ENCODE results near the gene SERPINI1. TPM values are rescaled to one million over a fixed set of nuclear protein-coding genes. Genes with fewer than 3 reads are reported as not detected.

Gene SERPINI1
- polyA plus RNA-seq, 3 donors = 0.12 to 1.6 (median 0.27) TPM

DNA sequence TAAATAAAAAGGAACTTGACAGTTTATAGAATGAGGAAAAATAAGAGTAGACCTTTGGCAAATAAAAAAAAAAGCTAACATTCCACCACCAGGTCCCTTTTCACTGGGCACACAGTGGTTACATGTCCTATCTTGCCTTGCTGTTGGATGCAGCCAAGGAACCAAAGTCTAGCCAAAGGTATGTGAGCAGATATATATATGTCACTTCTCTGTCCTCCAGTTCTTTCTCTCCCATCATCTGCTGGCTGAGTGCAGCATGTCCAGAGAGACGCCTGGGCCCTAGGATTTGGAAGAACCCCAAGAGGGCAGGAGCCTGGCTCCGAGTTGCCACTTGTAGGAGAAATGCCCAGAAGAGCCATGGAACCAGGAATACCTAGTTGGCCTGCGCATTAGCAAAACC lies 104.7 kb downstream of the SERPINI1 start:
- Histone ChIP-seq H4K20me1 (ENCODE audit: insufficient read depth, low read length) (no peaks in the 10 kb centered on the region), H3K4me2 (replicated peaks; ENCODE audit: extremely low read depth, low read length, poor library complexity, severe bottlenecking) (no peak overlapping the region), H3K9ac (ENCODE audit: insufficient read depth, low read length, poor library complexity, severe bottlenecking) (no peak overlapping the region), H3K79me2 (ENCODE audit: insufficient read depth, low read length) (no peaks in the 10 kb centered on the region), H3K9me3 (replicated peaks in 1 of 2; ENCODE audit: control insufficient read depth in 1 of 2, insufficient read depth in 1 of 2, low read length in 2 of 2) (no peaks in the 10 kb centered on the region), H3K36me3 (replicated peaks in 1 of 2; ENCODE audit: control insufficient read depth in 1 of 2, insufficient read depth in 2 of 2, low read length in 2 of 2) (no peaks in the 10 kb centered on the region), H3K27ac (ENCODE audit: low read depth in 1 of 2, low read length in 2 of 2) (no peak overlapping the region), H3K4me1 (ENCODE audit: control insufficient read depth in 1 of 2, insufficient read depth in 2 of 2, low read length in 2 of 2) (peaks cover 7 to 14% of the 10 kb centered on the region in 2 donors), H3K27me3 (ENCODE audit: control insufficient read depth in 2 of 2, insufficient read depth in 2 of 2, low read length in 2 of 2) (no peaks in the 10 kb centered on the region), H2AFZ (ENCODE audit: insufficient read depth, low read depth, low read length, poor library complexity, severe bottlenecking) (no peak overlapping the region), H3K4me3 (replicated peaks in 1 of 3; ENCODE audit: low read depth in 2 of 3, low read length in 3 of 3) (no peak overlapping the region)
- H3K9me3 Mint-ChIP-seq = no peaks in the 10 kb centered on the region
- H3K27ac Mint-ChIP-seq = no peak overlapping the region
- no peaks in the 10 kb centered on the region for H3K36me3 Mint-ChIP-seq
- WGBS (ENCODE audit: insufficient coverage) = 100% methylated on average over 1 of the region's 3 CpGs
- no peak overlapping the region for H3K4me3 Mint-ChIP-seq
- no peak for DNase-seq
- TF ChIP-seq, protein P1, sequence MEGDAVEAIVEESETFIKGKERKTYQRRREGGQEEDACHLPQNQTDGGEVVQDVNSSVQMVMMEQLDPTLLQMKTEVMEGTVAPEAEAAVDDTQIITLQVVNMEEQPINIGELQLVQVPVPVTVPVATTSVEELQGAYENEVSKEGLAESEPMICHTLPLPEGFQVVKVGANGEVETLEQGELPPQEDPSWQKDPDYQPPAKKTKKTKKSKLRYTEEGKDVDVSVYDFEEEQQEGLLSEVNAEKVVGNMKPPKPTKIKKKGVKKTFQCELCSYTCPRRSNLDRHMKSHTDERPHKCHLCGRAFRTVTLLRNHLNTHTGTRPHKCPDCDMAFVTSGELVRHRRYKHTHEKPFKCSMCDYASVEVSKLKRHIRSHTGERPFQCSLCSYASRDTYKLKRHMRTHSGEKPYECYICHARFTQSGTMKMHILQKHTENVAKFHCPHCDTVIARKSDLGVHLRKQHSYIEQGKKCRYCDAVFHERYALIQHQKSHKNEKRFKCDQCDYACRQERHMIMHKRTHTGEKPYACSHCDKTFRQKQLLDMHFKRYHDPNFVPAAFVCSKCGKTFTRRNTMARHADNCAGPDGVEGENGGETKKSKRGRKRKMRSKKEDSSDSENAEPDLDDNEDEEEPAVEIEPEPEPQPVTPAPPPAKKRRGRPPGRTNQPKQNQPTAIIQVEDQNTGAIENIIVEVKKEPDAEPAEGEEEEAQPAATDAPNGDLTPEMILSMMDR (IDR thresholded peaks at IDR 0.05) = no peak
- H3K27me3 Mint-ChIP-seq (ENCODE audit: low read depth in 3 of 3) = no peaks in the 10 kb centered on the region
- intact Hi-C loops (cut with micrococcal nuclease) = no loop called here
- H3K4me1 Mint-ChIP-seq = peaks cover 27% of the 10 kb centered on the region

DNA sequence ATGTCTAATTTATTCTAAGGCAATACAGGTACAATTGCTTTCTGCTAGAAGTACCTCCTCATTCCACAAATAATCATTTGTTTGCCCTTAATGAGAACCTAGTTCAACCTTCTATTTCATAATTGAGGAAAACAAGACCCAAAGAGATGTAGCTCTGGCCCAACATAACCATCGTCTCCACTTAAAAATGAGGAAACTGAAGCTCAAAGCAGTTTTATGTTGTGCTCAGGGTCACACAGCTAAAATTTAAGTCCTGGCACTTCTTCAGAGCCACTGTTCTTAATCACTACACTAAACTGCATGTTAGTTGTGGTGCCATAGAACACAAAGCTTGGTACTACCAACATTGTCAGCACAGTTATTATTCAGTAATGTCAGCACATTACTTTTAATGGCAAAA lies 108.0 kb downstream of the SERPINI1 start:
- Histone ChIP-seq H3K36me3 (replicated peaks in 1 of 2; ENCODE audit: control insufficient read depth in 1 of 2, insufficient read depth in 2 of 2, low read length in 2 of 2) (no peaks in the 10 kb centered on the region), H3K4me2 (replicated peaks; ENCODE audit: extremely low read depth, low read length, poor library complexity, severe bottlenecking) (peak overlapping the region; percentile 51), H3K9me3 (replicated peaks in 1 of 2; ENCODE audit: control insufficient read depth in 1 of 2, insufficient read depth in 1 of 2, low read length in 2 of 2) (no peaks in the 10 kb centered on the region), H3K4me1 (ENCODE audit: control insufficient read depth in 1 of 2, insufficient read depth in 2 of 2, low read length in 2 of 2) (peaks cover 7 to 18% of the 10 kb centered on the region in 2 donors), H3K27me3 (ENCODE audit: control insufficient read depth in 2 of 2, insufficient read depth in 2 of 2, low read length in 2 of 2) (no peaks in the 10 kb centered on the region), H3K27ac (ENCODE audit: low read depth in 1 of 2, low read length in 2 of 2) (no peak overlapping the region), H3K79me2 (ENCODE audit: insufficient read depth, low read length) (no peaks in the 10 kb centered on the region), H3K4me3 (replicated peaks in 1 of 3; ENCODE audit: low read depth in 2 of 3, low read length in 3 of 3) (peak overlapping the region in 1 of 3 experiments; percentile 16), H2AFZ (ENCODE audit: insufficient read depth, low read depth, low read length, poor library complexity, severe bottlenecking) (no peak overlapping the region), H4K20me1 (ENCODE audit: insufficient read depth, low read length) (no peaks in the 10 kb centered on the region), H3K9ac (ENCODE audit: insufficient read depth, low read length, poor library complexity, severe bottlenecking) (no peak overlapping the region)
- Mint-ChIP-seq H3K4me1 (peaks cover 25% of the 10 kb centered on the region), H3K4me3 (peak overlapping the region in 1 of 2 donors; percentile 46), H3K27me3 (ENCODE audit: low read depth in 3 of 3) (peaks cover 0 to 1% (median 0%) of the 10 kb centered on the region in 3 donors), H3K9me3 (peaks cover 0 to 2% (median 0%) of the 10 kb centered on the region in 7 donors), H3K36me3 (no peaks in the 10 kb centered on the region), H3K27ac (peak overlapping the region in 2 of 7 donors; percentile 35 to 36)
- TF ChIP-seq, protein P1 (IDR thresholded peaks at IDR 0.05) = no peak
- intact Hi-C loops (cut with micrococcal nuclease) = no loop called here
- 0% methylated on average over 1 of the region's 1 CpG for WGBS (ENCODE audit: insufficient coverage)
- peak in 2 of 3 donors; percentile 14 for DNase-seq

All from CD14-positive monocyte (primary cell).